BE2C (cell line): Measurements from ENCODE around the gene ZC3H12A.

ENCODE experiments used
- DNase-seq: peaks from one replicate; pipeline ENCODE4 v3.0.0-alpha.2; 2020
- H3K27me3 ChIP-seq: fragments of 250-450 bp; sonication (Bioruptor Pico); 2 replicates; pipeline ENCODE4 v1.5.1; 2020; ENCODE audit warnings: mild to moderate bottlenecking
- H3K36me3 ChIP-seq: fragments of 250-450 bp; sonication (Bioruptor Pico); 2 replicates; pipeline ENCODE4 v1.5.1; 2020; ENCODE audit warnings: mild to moderate bottlenecking
- H3K4me1 ChIP-seq: fragments of 250-450 bp; sonication (Bioruptor Pico); 2 replicates; pipeline ENCODE4 v1.5.1; 2020
- H3K4me3 ChIP-seq: 2 replicates; pipeline ENCODE4 v1.5.1; 2011; ENCODE audit warnings: low read depth, low read length
- H3K9me3 ChIP-seq: fragments of 250-450 bp; sonication (Bioruptor Pico); 2 replicates; pipeline ENCODE4 v1.5.1; 2020
- CTCF ChIP-seq: IDR thresholded peaks from 2 replicates; pipeline ENCODE4 v1.5.1; 2012; ENCODE audit warnings: mild to moderate bottlenecking, low read depth, low read length

ZC3H12A gene

GRCh38 chr1:37439349-37439995, 34.9 kb upstream of the ZC3H12A start:
- TF ChIP-seq CTCF, result no peak
- Histone ChIP-seq H3K4me1 (no peaks in the 10 kb centered on the region), H3K27me3 (no peaks in the 10 kb centered on the region), H3K4me3 (no peak overlapping the region), H3K9me3 (no peaks in the 10 kb centered on the region), H3K36me3 (no peaks in the 10 kb centered on the region)
- DNase-seq, result no peak

GRCh38 chr1:37441490-37441889, 32.9 kb upstream of the ZC3H12A start:
- no peak for TF ChIP-seq CTCF
- DNase-seq, result no peak
- no peaks in the 10 kb centered on the region for H3K27me3 ChIP-seq
- no peaks in the 10 kb centered on the region for H3K9me3 ChIP-seq
- no peaks in the 10 kb centered on the region for H3K36me3 ChIP-seq
- H3K4me3 ChIP-seq, result no peak overlapping the region
- no peaks in the 10 kb centered on the region for H3K4me1 ChIP-seq

GRCh38 chr1:37442139-37442538, 32.2 kb upstream of the ZC3H12A start:
- DNase-seq, result no peak
- no peak for TF ChIP-seq CTCF

GRCh38 chr1:37442644-37443043, 31.7 kb upstream of the ZC3H12A start:
- Histone ChIP-seq H3K36me3 (no peaks in the 10 kb centered on the region), H3K4me1 (no peaks in the 10 kb centered on the region), H3K4me3 (no peak overlapping the region), H3K9me3 (no peaks in the 10 kb centered on the region), H3K27me3 (no peaks in the 10 kb centered on the region)
- no peak for DNase-seq
- TF ChIP-seq CTCF, result no peak

More at GRCh38 chr1:37442139-37442538, 32.2 kb upstream of the ZC3H12A start:
- Histone ChIP-seq H3K36me3 (no peaks in the 10 kb centered on the region), H3K9me3 (no peaks in the 10 kb centered on the region), H3K27me3 (no peaks in the 10 kb centered on the region), H3K4me1 (no peaks in the 10 kb centered on the region), H3K4me3 (no peak overlapping the region)

GRCh38 chr1:37446874-37447273, 27.5 kb upstream of the ZC3H12A start:
- no peak for DNase-seq
- Histone ChIP-seq H3K4me1 (no peaks in the 10 kb centered on the region), H3K36me3 (no peaks in the 10 kb centered on the region), H3K27me3 (no peaks in the 10 kb centered on the region), H3K9me3 (no peaks in the 10 kb centered on the region), H3K4me3 (no peak overlapping the region)
- no peak for TF ChIP-seq CTCF

- H3K4me1 ChIP-seq, result no peaks in the 10 kb centered on the region
- H3K9me3 ChIP-seq, result no peaks in the 10 kb centered on the region
- no peak for DNase-seq
- H3K27me3 ChIP-seq, result no peaks in the 10 kb centered on the region
- H3K4me3 ChIP-seq, result no peak overlapping the region
- H3K36me3 ChIP-seq, result no peaks in the 10 kb centered on the region
- no peak for TF ChIP-seq CTCF
Measured at GRCh38 chr1:37448185-37448584, 26.2 kb upstream of the ZC3H12A start.
